ENCODE results near the gene MTMR8. TPM values are rescaled to one million over a fixed set of nuclear protein-coding genes. Genes with fewer than 3 reads are reported as not detected.

The MTMR8 gene
- total RNA-seq, 1 donor from 2014 or later: 1.1 TPM

- DNase-seq (ENCODE audit: low read depth): no peak
Observed at GRCh38 chrX:64306712-64307111, 88.5 kb downstream of the MTMR8 start.

DNA sequence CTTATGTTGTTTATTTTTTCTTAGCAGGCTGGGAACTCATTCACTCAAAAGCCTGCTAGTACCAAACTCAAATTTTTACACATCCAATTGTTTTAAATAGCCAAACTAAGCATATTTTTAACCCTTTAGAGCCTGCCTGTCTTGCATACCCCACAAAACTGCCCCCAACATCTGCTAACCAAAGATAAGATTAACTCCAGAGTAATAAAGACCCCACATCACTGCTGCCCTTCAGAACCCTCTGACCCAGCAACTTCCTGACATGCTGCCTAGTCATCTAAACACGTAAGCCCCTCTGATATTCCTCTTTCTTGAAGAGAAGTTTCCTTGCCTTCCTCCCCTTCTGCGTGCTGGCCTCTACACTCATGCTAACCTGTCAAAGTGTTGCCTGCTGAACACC is 104.1 kb downstream of the MTMR8 start:
- DNase-seq (ENCODE audit: low read depth): no peak

DNA sequence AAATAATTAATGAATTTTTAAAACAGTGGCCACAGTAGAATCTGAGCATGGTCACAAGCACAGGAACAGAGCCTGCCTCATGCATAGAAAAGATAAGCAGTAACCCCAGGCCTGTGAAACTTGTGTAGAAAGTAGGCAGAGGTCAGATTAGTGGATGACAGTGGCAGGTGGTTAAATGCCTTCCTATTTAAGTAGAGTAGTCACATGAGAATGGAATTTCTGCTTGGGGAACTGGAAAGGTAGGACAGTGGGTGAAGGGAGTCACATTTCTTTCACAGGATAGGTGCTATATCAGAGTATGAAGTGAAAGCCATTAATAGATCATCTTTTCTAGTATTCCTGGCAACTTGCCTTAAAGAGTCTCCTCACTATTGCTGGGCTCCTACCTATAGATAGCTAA is 130.0 kb downstream of the MTMR8 start:
- DNase-seq (ENCODE audit: low read depth): no peak

GRCh38 chrX:64230123-64230970 is 164.9 kb downstream of the MTMR8 start, which contains the start of gene ASB12:
Gene ASB12, minus strand, starts transcription at chrX:64230607. Its CDS starts 4,957 bp downstream, at chrX:64225650.
- no peak for DNase-seq (ENCODE audit: low read depth)

DNA sequence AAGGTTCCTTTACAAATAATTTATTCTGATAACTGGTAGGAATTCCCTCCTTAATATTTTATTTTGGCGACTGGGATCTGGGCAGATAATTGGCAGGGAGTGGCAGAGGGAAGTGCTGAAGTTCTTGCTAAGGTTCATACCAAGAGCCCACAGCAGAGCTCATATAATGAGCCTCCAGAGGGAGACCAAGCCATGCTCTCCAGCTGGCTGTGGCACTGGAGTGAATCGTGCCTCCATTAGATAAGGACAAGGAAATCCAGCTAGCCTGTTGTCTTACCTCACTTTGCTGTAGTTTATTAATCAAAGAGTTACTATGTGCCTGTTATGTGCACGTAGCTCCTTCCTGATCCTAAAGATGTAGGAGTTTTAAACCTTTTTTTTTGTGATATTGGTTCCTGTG is 166.1 kb downstream of the MTMR8 start:
- DNase-seq (ENCODE audit: low read depth): no peak

Other genes with a start within 250 kb of the MTMR8 start
- 1.2 and 4.4 TPM in 2 replicates for gene AMER1, start 189.7 kb downstream of the MTMR8 start, total RNA-seq
- gene ASB12, start 164.8 kb downstream of the MTMR8 start, total RNA-seq: not detected in 2 replicates